H9 (cell line): Measurements from ENCODE around the gene PTPRH. TPM values are rescaled to one million over a fixed set of nuclear protein-coding genes. Genes with fewer than 3 reads are reported as not detected.

Experiments
- DNase-seq: peaks from one replicate; pipeline ENCODE4 v3.0.0-alpha.2; 2017
- H2AFZ ChIP-seq: one replicate; pipeline ENCODE4 v1.6.1; 2013; ENCODE audit warnings: mild to moderate bottlenecking, low read length, control low read depth, moderate library complexity
- H2AK5ac ChIP-seq: 2 replicates; pipeline ENCODE4 v1.6.1; 2013; ENCODE audit warnings: low read length, control low read depth, mixed read lengths; ENCODE audit not compliant: insufficient read length
- H2BK120ac ChIP-seq: one replicate; pipeline ENCODE4 v1.6.1; 2013; ENCODE audit warnings: low read depth, mild to moderate bottlenecking, low read length, control low read depth, inconsistent platforms; ENCODE audit not compliant: poor library complexity, severe bottlenecking
- H2BK12ac ChIP-seq: 2 replicates; pipeline ENCODE4 v1.6.1; 2013; ENCODE audit warnings: low read length, control low read depth, mixed read lengths, low read depth; ENCODE audit not compliant: insufficient read length
- H2BK15ac ChIP-seq: 2 replicates; pipeline ENCODE4 v1.6.1; 2013; ENCODE audit warnings: low read depth, low read length, control low read depth
- H2BK20ac ChIP-seq: one replicate; pipeline ENCODE4 v1.6.1; 2013; ENCODE audit warnings: low read depth, mild to moderate bottlenecking, low read length, control low read depth, inconsistent platforms; ENCODE audit not compliant: poor library complexity, severe bottlenecking
- H2BK5ac ChIP-seq: 2 replicates; pipeline ENCODE4 v1.6.1; 2013; ENCODE audit warnings: low read length, control low read depth, mixed read lengths; ENCODE audit not compliant: insufficient read length
- H3K14ac ChIP-seq: 2 replicates; pipeline ENCODE4 v1.6.1; 2013; ENCODE audit warnings: low read length, control low read depth; ENCODE audit not compliant: insufficient read depth
- H3K18ac ChIP-seq: 2 replicates; pipeline ENCODE4 v1.6.1; 2013; ENCODE audit warnings: low read depth, mild to moderate bottlenecking, mixed read lengths, low read length, control low read depth; ENCODE audit not compliant: insufficient read length
- H3K23ac ChIP-seq: 2 replicates; pipeline ENCODE4 v1.6.1; 2013; ENCODE audit warnings: low read length, control low read depth, mixed read lengths, low read depth; ENCODE audit not compliant: insufficient read length
- H3K23me2 ChIP-seq: 2 replicates; pipeline ENCODE4 v1.6.1; 2013; ENCODE audit warnings: low read depth, mild to moderate bottlenecking, mixed read lengths, low read length, control low read depth; ENCODE audit not compliant: insufficient read length, poor library complexity, severe bottlenecking
- H3K27ac ChIP-seq: 2 replicates; pipeline ENCODE4 v1.5.1; 2013; ENCODE audit warnings: low read length, control low read depth, mixed read lengths, low read depth; ENCODE audit not compliant: insufficient read length
- H3K27me3 ChIP-seq: 2 replicates; pipeline ENCODE4 v1.6.1; 2013; ENCODE audit warnings: low read length, control low read depth, inconsistent platforms; ENCODE audit not compliant: insufficient read depth
- H3K4ac ChIP-seq: 2 replicates; pipeline ENCODE4 v1.6.1; 2013; ENCODE audit warnings: low read depth, mild to moderate bottlenecking, control low read depth, inconsistent platforms, low read length, moderate library complexity
- H3K4me1 ChIP-seq: 2 replicates; pipeline ENCODE4 v1.6.1; 2013; ENCODE audit warnings: low read length, control low read depth, inconsistent platforms; ENCODE audit not compliant: insufficient read depth
- H3K4me2 ChIP-seq: 2 replicates; pipeline ENCODE4 v1.6.1; 2013; ENCODE audit warnings: low read length, control low read depth, mixed read lengths; ENCODE audit not compliant: insufficient read length, insufficient read depth
- H3K56ac ChIP-seq: 2 replicates; pipeline ENCODE4 v1.6.1; 2013; ENCODE audit warnings: low read depth, mild to moderate bottlenecking, mixed read lengths, low read length, control low read depth; ENCODE audit not compliant: insufficient read length
- H3K79me1 ChIP-seq: 2 replicates; pipeline ENCODE4 v1.6.1; 2013; ENCODE audit warnings: low read depth, mild to moderate bottlenecking, moderate library complexity, low read length, control low read depth, inconsistent platforms; ENCODE audit not compliant: insufficient read depth, poor library complexity, severe bottlenecking
- H3K79me2 ChIP-seq: 2 replicates; pipeline ENCODE4 v1.6.1; 2013; ENCODE audit warnings: low read length, control low read depth, inconsistent platforms; ENCODE audit not compliant: insufficient read depth
- H3K9ac ChIP-seq: 2 replicates; pipeline ENCODE4 v1.6.1; 2013; ENCODE audit warnings: low read length, control low read depth, mixed read lengths; ENCODE audit not compliant: insufficient read length; ENCODE audit errors: extremely low read depth
- H3K9me3 ChIP-seq: one replicate; pipeline ENCODE4 v1.6.1; 2013; ENCODE audit warnings: low read depth, low read length, inconsistent platforms; ENCODE audit not compliant: control insufficient read depth
- H3T11ph ChIP-seq: one replicate; pipeline ENCODE4 v1.6.1; 2013; ENCODE audit warnings: mild to moderate bottlenecking, low read length, control low read depth, inconsistent platforms
- H4K20me1 ChIP-seq: one replicate; pipeline ENCODE4 v1.6.1; 2013; ENCODE audit not compliant: control insufficient read depth, insufficient read length, insufficient read depth
- H4K5ac ChIP-seq: 2 replicates; pipeline ENCODE4 v1.6.1; 2013; ENCODE audit warnings: low read depth, mild to moderate bottlenecking, mixed read lengths, low read length, control low read depth; ENCODE audit not compliant: insufficient read length
- H4K8ac ChIP-seq: replicated peaks from 2 replicates; pipeline ENCODE4 v1.6.1; 2013; ENCODE audit warnings: low read length, control low read depth, mixed read lengths, low read depth; ENCODE audit not compliant: insufficient read length
- H4K91ac ChIP-seq: 2 replicates; pipeline ENCODE4 v1.6.1; 2013; ENCODE audit warnings: low read depth, mild to moderate bottlenecking, moderate library complexity, mixed read lengths, low read length, control low read depth; ENCODE audit not compliant: insufficient read length
- H3K27ac Mint-ChIP-seq, 3 experiments: 2 replicates in 2 of 3; 3 replicates in 1 of 3; pipeline ENCODE4 v1.8.0; 2020 to 2021; ENCODE audit warnings: mixed read lengths in 3 of 3, mild to moderate bottlenecking in 1 of 3, moderate library complexity in 1 of 3
- H3K27me3 Mint-ChIP-seq: 2 replicates; pipeline ENCODE4 v1.8.0; 2021; ENCODE audit warnings: low read depth, mild to moderate bottlenecking, moderate library complexity, mixed read lengths
- H3K36me3 Mint-ChIP-seq, 3 experiments: 2 replicates in 2 of 3; 3 replicates in 1 of 3; pipeline ENCODE4 v1.8.0; 2020 to 2021; ENCODE audit warnings: low read depth in 3 of 3, mixed read lengths in 3 of 3; ENCODE audit not compliant: insufficient read depth in 1 of 3
- H3K4me1 Mint-ChIP-seq, 2 experiments: 2 replicates each; pipeline ENCODE4 v1.8.0; 2020; ENCODE audit warnings: mixed read lengths in 2 of 2
- H3K4me3 Mint-ChIP-seq, 2 experiments: 2 replicates in 1 of 2; 3 replicates in 1 of 2; pipeline ENCODE4 v1.8.0; 2020 to 2021; ENCODE audit warnings: mild to moderate bottlenecking in 2 of 2, mixed read lengths in 2 of 2, moderate library complexity in 1 of 2
- H3K9me3 Mint-ChIP-seq, 2 experiments: 2 replicates in 1 of 2; 3 replicates in 1 of 2; pipeline ENCODE4 v1.8.0; 2020; ENCODE audit warnings: mild to moderate bottlenecking in 2 of 2, mixed read lengths in 2 of 2, moderate library complexity in 1 of 2
- CTCF ChIP-seq: fragments of 200-600 bp; sonication (generic); conservative IDR thresholded peaks from 3 replicates; pipeline ENCODE4 v1.8.0; 2021; ENCODE audit warnings: antibody characterized with exemption, mild to moderate bottlenecking
- WGBS: extraction: QIAGEN DNeasy Blood & Tissue Kit; methylation state at CpG from one replicate; pipeline ENCODE4 v1.1.7; 2013; ENCODE audit warnings: missing lambda C conversion rate, low lambda C conversion rate, mixed read lengths; ENCODE audit not compliant: insufficient read length; ENCODE audit errors: extremely low coverage; 5-methylcytosine and 5-hydroxymethylcytosine counted together
- total RNA-seq: library from RNA; stranded (reverse); gene quantifications from 2 replicates; pipeline ENCODE4 v1.2.1, GENCODE V29; 2021

The PTPRH gene
- total RNA-seq, 1 experiment from 2014 or later = 0.24 TPM

GRCh38 chr19:55146705-55147273 is 62.5 kb downstream of the PTPRH start:
- Mint-ChIP-seq H3K27me3 (peaks cover 7% of the 10 kb centered on the region), H3K36me3 (peaks cover 14 to 33% (median 27%) of the 10 kb centered on the region in 3 experiments), H3K9me3 (no peaks in the 10 kb centered on the region; a peak in 2 of 5 replicates), H3K27ac (peak overlapping the region in 2 of 3 experiments; percentile 44 to 88; a peak in 3 of 7 replicates), H3K4me1 (peaks cover 29 to 39% of the 10 kb centered on the region in 2 experiments), H3K4me3 (peak overlapping the region; percentile 58 to 80)
- peak; percentile 95 for DNase-seq
- Histone ChIP-seq H3T11ph (no peak overlapping the region), H2BK15ac (no peak overlapping the region), H3K23ac (no peak overlapping the region), H3K4me2 (peak overlapping the region; percentile 52), H3K79me1 (peaks cover 3% of the 10 kb centered on the region), H3K56ac (no peak overlapping the region), H3K4ac (no peak overlapping the region), H3K79me2 (no peaks in the 10 kb centered on the region), H4K91ac (no peak overlapping the region), H2AFZ (no peak overlapping the region), H3K14ac (no peak overlapping the region), H2AK5ac (no peak overlapping the region), H2BK20ac (no peak overlapping the region), H3K4me1 (peaks cover 11% of the 10 kb centered on the region; the same call in 1 of the 2 replicates), H3K23me2 (no peaks in the 10 kb centered on the region), H3K27me3 (no peaks in the 10 kb centered on the region), H2BK12ac (no peak overlapping the region), H4K8ac (no peak overlapping the region), H4K5ac (no peak overlapping the region), H3K9ac (no peak overlapping the region), H2BK5ac (no peak overlapping the region), H3K27ac (no peak overlapping the region), H4K20me1 (no peaks in the 10 kb centered on the region), H2BK120ac (no peak overlapping the region), H3K9me3 (no peaks in the 10 kb centered on the region), H3K18ac (no peak overlapping the region)
- TF ChIP-seq CTCF = no peak; the same call in 2 of the 3 replicates
- no CpG with 5 or more reads among the region's 27 CpGs for WGBS
